A549 (cell line): Measurements from ENCODE around the gene HOXC6.

Source experiments
- CHD2 ChIP-seq: fragments of 150-350 bp; IDR thresholded peaks from 2 replicates; pipeline ENCODE4 v1.6.1; 2014; ENCODE audit warnings: low read length; ENCODE audit not compliant: partially characterized antibody
- HOXB5 ChIP-seq: fragments of 250-450 bp; sonication (Bioruptor Pico); IDR thresholded peaks from 2 replicates; pipeline ENCODE4 v1.5.0; 2020; ENCODE audit warnings: mild to moderate bottlenecking, moderate library complexity
- KDM1A ChIP-seq: fragments of 200-600 bp; sonication (generic); IDR thresholded peaks from 2 replicates; pipeline ENCODE4 v1.6.1; 2016; ENCODE audit warnings: low read depth, mild to moderate bottlenecking
- NFE2L2 ChIP-seq: fragments of 150-350 bp; conservative IDR thresholded peaks from 2 replicates; pipeline ENCODE4 v1.6.1; 2014; ENCODE audit warnings: low read length
- POLR2A ChIP-seq: IDR thresholded peaks from 2 replicates; pipeline ENCODE4 v1.6.1; 2012; ENCODE audit warnings: mild to moderate bottlenecking, low read length
- RAD21 ChIP-seq, 2 experiments: fragments of >200 bp in 1 of 2; sonication (Bioruptor Twin) in 1 of 2; formaldehyde crosslinking in 1 of 2; IDR thresholded peaks in 1 of 2; conservative IDR thresholded peaks in 1 of 2; 2 replicates in 1 of 2; 3 replicates in 1 of 2; pipeline ENCODE4 v1.6.1; 2012 to 2018; ENCODE audit warnings: inconsistent platforms in 1 of 2
- RFX5 ChIP-seq: fragments of 450-650 bp; IDR thresholded peaks from 2 replicates; pipeline ENCODE4 v1.7.1; 2014; ENCODE audit warnings: antibody characterized with exemption, mild to moderate bottlenecking, moderate library complexity
- TF ChIP-seq, protein P1 (sequence below): fragments of 200-600 bp; sonication (generic); IDR thresholded peaks from 2 replicates; pipeline ENCODE4 v1.6.1; 2016; ENCODE audit warnings: antibody characterized with exemption, mild to moderate bottlenecking, moderate library complexity
- TF ChIP-seq, protein P2 (sequence below): IDR thresholded peaks from 2 replicates; pipeline ENCODE4 v1.6.1; 2012
- TF ChIP-seq, protein P3 (sequence below): fragments of >200 bp; sonication (Bioruptor Twin); formaldehyde crosslinking; IDR thresholded peaks from 3 replicates; pipeline ENCODE4 v1.5.1; 2016
- TF ChIP-seq, protein P4 (sequence below): fragments of 450-650 bp; IDR thresholded peaks from 2 replicates; pipeline ENCODE4 v1.6.1; 2014; ENCODE audit warnings: antibody characterized with exemption

DNA sequence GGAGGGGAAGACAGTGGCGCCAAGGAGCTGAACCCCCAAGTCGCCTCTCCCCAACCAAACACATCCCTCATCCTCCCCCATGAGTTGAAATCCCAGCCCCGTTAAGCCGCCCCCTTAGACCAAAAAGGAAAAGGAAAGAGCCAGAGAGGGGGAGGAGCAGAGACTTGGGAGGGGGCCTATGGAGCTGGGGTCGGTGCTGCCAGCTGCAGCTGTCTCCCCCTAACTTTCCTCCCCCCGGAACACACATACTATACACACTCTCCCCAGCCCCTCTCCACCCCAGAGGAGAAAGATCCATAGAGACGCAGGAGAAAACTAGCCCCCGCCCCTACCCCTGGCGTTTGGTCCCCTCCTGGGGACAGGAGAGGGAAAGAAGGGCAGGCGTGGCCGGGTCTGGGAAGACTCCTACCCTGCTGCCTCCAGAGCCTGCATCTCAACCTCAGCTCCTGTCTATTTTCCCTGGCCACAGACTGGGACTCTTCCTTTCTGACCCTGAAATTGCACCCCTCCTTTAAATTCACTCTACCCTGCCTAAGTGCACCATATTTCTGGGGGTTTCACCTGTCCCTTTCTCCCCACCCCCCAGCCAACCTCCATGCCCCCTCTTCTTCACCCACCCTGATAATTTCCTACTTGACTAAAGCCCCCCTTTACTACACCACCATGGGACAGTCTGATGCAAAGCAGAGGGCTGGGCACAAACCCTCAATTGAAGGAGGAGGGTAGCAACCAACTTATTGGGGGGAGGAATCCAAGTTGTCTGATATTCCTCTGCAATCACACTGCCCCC, 29.9 kb upstream of the HOXC6 start:
- no peak for TF ChIP-seq CHD2
- no peak for TF ChIP-seq NFE2L2
- TF ChIP-seq, protein P1, sequence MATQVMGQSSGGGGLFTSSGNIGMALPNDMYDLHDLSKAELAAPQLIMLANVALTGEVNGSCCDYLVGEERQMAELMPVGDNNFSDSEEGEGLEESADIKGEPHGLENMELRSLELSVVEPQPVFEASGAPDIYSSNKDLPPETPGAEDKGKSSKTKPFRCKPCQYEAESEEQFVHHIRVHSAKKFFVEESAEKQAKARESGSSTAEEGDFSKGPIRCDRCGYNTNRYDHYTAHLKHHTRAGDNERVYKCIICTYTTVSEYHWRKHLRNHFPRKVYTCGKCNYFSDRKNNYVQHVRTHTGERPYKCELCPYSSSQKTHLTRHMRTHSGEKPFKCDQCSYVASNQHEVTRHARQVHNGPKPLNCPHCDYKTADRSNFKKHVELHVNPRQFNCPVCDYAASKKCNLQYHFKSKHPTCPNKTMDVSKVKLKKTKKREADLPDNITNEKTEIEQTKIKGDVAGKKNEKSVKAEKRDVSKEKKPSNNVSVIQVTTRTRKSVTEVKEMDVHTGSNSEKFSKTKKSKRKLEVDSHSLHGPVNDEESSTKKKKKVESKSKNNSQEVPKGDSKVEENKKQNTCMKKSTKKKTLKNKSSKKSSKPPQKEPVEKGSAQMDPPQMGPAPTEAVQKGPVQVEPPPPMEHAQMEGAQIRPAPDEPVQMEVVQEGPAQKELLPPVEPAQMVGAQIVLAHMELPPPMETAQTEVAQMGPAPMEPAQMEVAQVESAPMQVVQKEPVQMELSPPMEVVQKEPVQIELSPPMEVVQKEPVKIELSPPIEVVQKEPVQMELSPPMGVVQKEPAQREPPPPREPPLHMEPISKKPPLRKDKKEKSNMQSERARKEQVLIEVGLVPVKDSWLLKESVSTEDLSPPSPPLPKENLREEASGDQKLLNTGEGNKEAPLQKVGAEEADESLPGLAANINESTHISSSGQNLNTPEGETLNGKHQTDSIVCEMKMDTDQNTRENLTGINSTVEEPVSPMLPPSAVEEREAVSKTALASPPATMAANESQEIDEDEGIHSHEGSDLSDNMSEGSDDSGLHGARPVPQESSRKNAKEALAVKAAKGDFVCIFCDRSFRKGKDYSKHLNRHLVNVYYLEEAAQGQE: no peak
- TF ChIP-seq RFX5: no peak
- TF ChIP-seq, protein P2, sequence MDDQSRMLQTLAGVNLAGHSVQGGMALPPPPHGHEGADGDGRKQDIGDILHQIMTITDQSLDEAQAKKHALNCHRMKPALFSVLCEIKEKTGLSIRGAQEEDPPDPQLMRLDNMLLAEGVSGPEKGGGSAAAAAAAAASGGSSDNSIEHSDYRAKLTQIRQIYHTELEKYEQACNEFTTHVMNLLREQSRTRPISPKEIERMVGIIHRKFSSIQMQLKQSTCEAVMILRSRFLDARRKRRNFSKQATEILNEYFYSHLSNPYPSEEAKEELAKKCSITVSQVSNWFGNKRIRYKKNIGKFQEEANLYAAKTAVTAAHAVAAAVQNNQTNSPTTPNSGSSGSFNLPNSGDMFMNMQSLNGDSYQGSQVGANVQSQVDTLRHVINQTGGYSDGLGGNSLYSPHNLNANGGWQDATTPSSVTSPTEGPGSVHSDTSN: no peak
- TF ChIP-seq HOXB5 (CRISPR knock-in tag): no peak
- TF ChIP-seq, protein P3, sequence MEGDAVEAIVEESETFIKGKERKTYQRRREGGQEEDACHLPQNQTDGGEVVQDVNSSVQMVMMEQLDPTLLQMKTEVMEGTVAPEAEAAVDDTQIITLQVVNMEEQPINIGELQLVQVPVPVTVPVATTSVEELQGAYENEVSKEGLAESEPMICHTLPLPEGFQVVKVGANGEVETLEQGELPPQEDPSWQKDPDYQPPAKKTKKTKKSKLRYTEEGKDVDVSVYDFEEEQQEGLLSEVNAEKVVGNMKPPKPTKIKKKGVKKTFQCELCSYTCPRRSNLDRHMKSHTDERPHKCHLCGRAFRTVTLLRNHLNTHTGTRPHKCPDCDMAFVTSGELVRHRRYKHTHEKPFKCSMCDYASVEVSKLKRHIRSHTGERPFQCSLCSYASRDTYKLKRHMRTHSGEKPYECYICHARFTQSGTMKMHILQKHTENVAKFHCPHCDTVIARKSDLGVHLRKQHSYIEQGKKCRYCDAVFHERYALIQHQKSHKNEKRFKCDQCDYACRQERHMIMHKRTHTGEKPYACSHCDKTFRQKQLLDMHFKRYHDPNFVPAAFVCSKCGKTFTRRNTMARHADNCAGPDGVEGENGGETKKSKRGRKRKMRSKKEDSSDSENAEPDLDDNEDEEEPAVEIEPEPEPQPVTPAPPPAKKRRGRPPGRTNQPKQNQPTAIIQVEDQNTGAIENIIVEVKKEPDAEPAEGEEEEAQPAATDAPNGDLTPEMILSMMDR: no peak
- TF ChIP-seq, protein P4, sequence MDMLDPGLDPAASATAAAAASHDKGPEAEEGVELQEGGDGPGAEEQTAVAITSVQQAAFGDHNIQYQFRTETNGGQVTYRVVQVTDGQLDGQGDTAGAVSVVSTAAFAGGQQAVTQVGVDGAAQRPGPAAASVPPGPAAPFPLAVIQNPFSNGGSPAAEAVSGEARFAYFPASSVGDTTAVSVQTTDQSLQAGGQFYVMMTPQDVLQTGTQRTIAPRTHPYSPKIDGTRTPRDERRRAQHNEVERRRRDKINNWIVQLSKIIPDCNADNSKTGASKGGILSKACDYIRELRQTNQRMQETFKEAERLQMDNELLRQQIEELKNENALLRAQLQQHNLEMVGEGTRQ: no peak
- TF ChIP-seq POLR2A: no peak
- no peak for TF ChIP-seq RAD21 (conservative IDR thresholded peaks at IDR 0.05 in 1 of 2, IDR thresholded peaks at IDR 0.05 in 1 of 2)
- no peak for TF ChIP-seq KDM1A
